CD14-positive monocyte (primary cell): ENCODE results near the gene BCAT1. TPM values are rescaled to one million over a fixed set of nuclear protein-coding genes. Genes with fewer than 3 reads are reported as not detected.

ENCODE experiments used
- DNase-seq, 3 donors: peaks; one replicate each; pipeline ENCODE4 v3.0.0-alpha.2; 2011 to 2022
- H2AFZ ChIP-seq: 2 replicates; pipeline ENCODE4 v1.6.0; 2012; ENCODE audit warnings: mild to moderate bottlenecking, low read depth, low read length, inconsistent platforms; ENCODE audit not compliant: insufficient read depth, poor library complexity, severe bottlenecking
- H3K27ac ChIP-seq, 2 donors: 1 replicate in 1 of 2; 2 replicates in 1 of 2; pipeline ENCODE4 v1.5.1; 2012 to 2013; ENCODE audit warnings: low read length in 2 of 2, control low read depth in 1 of 2, inconsistent platforms in 1 of 2, low read depth in 1 of 2, mild to moderate bottlenecking in 1 of 2
- H3K27me3 ChIP-seq, 2 donors: one replicate each; pipeline versions ENCODE4 v1.6.0 to v1.6.1; 2011 to 2013; ENCODE audit warnings: low read length in 2 of 2; ENCODE audit not compliant: control insufficient read depth in 2 of 2, insufficient read depth in 2 of 2
- H3K36me3 ChIP-seq, 2 donors: replicated peaks in 1 of 2; 1 replicate in 1 of 2; 2 replicates in 1 of 2; pipeline versions ENCODE4 v1.5.1 to v1.6.1; 2012 to 2013; ENCODE audit warnings: low read length in 2 of 2, control low read depth in 1 of 2, inconsistent platforms in 1 of 2, mild to moderate bottlenecking in 1 of 2; ENCODE audit not compliant: insufficient read depth in 2 of 2, control insufficient read depth in 1 of 2
- H3K4me1 ChIP-seq, 2 donors: 1 replicate in 1 of 2; 2 replicates in 1 of 2; pipeline versions ENCODE4 v1.5.1 to v1.6.1; 2012 to 2013; ENCODE audit warnings: low read length in 2 of 2, control low read depth in 1 of 2, inconsistent platforms in 1 of 2, mild to moderate bottlenecking in 1 of 2, moderate library complexity in 1 of 2; ENCODE audit not compliant: insufficient read depth in 2 of 2, control insufficient read depth in 1 of 2
- H3K4me2 ChIP-seq: replicated peaks from 2 replicates; pipeline ENCODE3; 2012; ENCODE audit warnings: low read length, moderate library complexity, mild to moderate bottlenecking; ENCODE audit not compliant: poor library complexity, severe bottlenecking; ENCODE audit errors: extremely low read depth
- H3K4me3 ChIP-seq, 3 experiments: fragments of 200-600 bp in 1 of 3; sonication (generic) in 1 of 3; replicated peaks in 1 of 3; 1 replicate in 2 of 3; 2 replicates in 1 of 3; pipeline ENCODE4 v1.5.1; 2011 to 2013; ENCODE audit warnings: low read length in 3 of 3, mild to moderate bottlenecking in 3 of 3, control low read depth in 2 of 3, low read depth in 2 of 3, inconsistent platforms in 1 of 3, moderate library complexity in 1 of 3
- H3K79me2 ChIP-seq: 2 replicates; pipeline ENCODE4 v1.6.0; 2012; ENCODE audit warnings: mild to moderate bottlenecking, control low read depth, inconsistent platforms, low read length, moderate library complexity; ENCODE audit not compliant: insufficient read depth
- H3K9ac ChIP-seq: 2 replicates; pipeline ENCODE4 v1.6.0; 2017; ENCODE audit warnings: low read length, mild to moderate bottlenecking; ENCODE audit not compliant: insufficient read depth, poor library complexity, severe bottlenecking
- H3K9me3 ChIP-seq, 2 donors: replicated peaks in 1 of 2; 1 replicate in 1 of 2; 2 replicates in 1 of 2; pipeline versions ENCODE4 v1.5.1 to v1.6.1; 2012 to 2013; ENCODE audit warnings: low read length in 2 of 2, control low read depth in 1 of 2; ENCODE audit not compliant: control insufficient read depth in 1 of 2, insufficient read depth in 1 of 2
- H4K20me1 ChIP-seq: 2 replicates; pipeline ENCODE4 v1.6.0; 2012; ENCODE audit warnings: mild to moderate bottlenecking, low read length, control low read depth, moderate library complexity; ENCODE audit not compliant: insufficient read depth
- H3K27ac Mint-ChIP-seq, 7 donors: one replicate each; pipeline ENCODE4 v1.8.0; 2020; ENCODE audit warnings: mild to moderate bottlenecking in 7 of 7, mixed read lengths in 7 of 7, moderate library complexity in 6 of 7, inconsistent platforms in 2 of 7
- H3K27me3 Mint-ChIP-seq, 3 donors: one replicate each; pipeline ENCODE4 v1.8.0; 2021 to 2022; ENCODE audit warnings: low read depth in 3 of 3, mild to moderate bottlenecking in 3 of 3, mixed read lengths in 3 of 3, moderate library complexity in 3 of 3, inconsistent platforms in 1 of 3
- H3K36me3 Mint-ChIP-seq, 2 donors: one replicate each; pipeline ENCODE4 v1.8.0; 2020; ENCODE audit warnings: mixed read lengths in 2 of 2, inconsistent platforms in 1 of 2, mild to moderate bottlenecking in 1 of 2
- H3K4me1 Mint-ChIP-seq: one replicate; pipeline ENCODE4 v1.8.0; 2020; ENCODE audit warnings: mild to moderate bottlenecking, mixed read lengths
- H3K4me3 Mint-ChIP-seq, 2 donors: one replicate each; pipeline ENCODE4 v1.8.0; 2020; ENCODE audit warnings: mild to moderate bottlenecking in 2 of 2, mixed read lengths in 2 of 2, moderate library complexity in 1 of 2
- H3K9me3 Mint-ChIP-seq, 7 donors: one replicate each; pipeline ENCODE4 v1.8.0; 2020 to 2022; ENCODE audit warnings: mixed read lengths in 7 of 7, mild to moderate bottlenecking in 6 of 7, moderate library complexity in 6 of 7, inconsistent platforms in 2 of 7
- WGBS: methylation state at CpG from one replicate; pipeline ENCODE4 v1.1.5; 2013; ENCODE audit warnings: missing lambda C conversion rate; ENCODE audit not compliant: insufficient coverage; 5-methylcytosine and 5-hydroxymethylcytosine counted together
- intact Hi-C, 2 donors: fragments of 100-400 bp; cut with micrococcal nuclease; formaldehyde crosslinking; loops; one replicate each; pipeline versions ENCODE4 v1.15.0 to v1.15.1; 2023
- polyA plus RNA-seq, 3 donors: library from polyadenylated mRNA; depleted of rRNA in 1 of 3; unstranded in 2 of 3; stranded (reverse) in 1 of 3; fragments of 300-500 nt in 2 of 3; fragments of >200 nt in 1 of 3; fragmentation: Illumina TruSeq in 2 of 3; gene quantifications; 1 replicate in 2 of 3; 2 replicates in 1 of 3; pipeline ENCODE4 v1.2.3, GENCODE V29; 2012 to 2021
- TF ChIP-seq, protein P1 (sequence below): fragments of 200-600 bp; IDR thresholded peaks from one replicate; pipeline ENCODE4 v1.8.0; 2022; ENCODE audit warnings: antibody characterized with exemption, mild to moderate bottlenecking

The BCAT1 gene
- polyA plus RNA-seq, 3 donors: 3.5 to 16.9 (median 15.2) TPM

DNA sequence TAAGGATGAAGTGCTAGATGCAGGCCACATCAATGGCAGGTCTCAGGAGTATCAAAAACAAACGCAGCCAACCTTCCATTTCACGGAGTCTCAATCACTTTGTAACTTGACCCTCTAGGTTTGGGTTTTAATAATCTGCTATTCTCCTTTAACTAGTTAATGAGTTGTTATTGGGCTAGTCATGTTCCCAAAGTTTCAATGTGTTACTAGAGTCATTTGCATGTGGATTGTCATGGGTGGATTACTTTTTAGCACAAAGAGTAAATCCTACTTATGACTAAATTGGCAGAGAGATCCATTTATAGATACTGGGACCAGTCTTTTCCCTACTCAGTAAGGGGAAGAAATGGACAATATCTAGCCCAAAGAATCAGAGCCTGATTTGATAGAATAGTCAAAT is 151.0 kb downstream of the BCAT1 start:
- H3K27me3 Mint-ChIP-seq: peaks cover 0 to 1% (median 0%) of the 10 kb centered on the region in 3 donors
- H3K4me1 ChIP-seq: peaks cover 2 to 6% of the 10 kb centered on the region in 2 donors
- no peak overlapping the region for H3K9ac ChIP-seq
- no peak overlapping the region for H2AFZ ChIP-seq
- no peak overlapping the region for H3K4me2 ChIP-seq
- no peak overlapping the region for H3K27ac Mint-ChIP-seq
- peaks cover 0 to under 1% of the 10 kb centered on the region in 2 donors for H3K36me3 Mint-ChIP-seq
- H3K4me1 Mint-ChIP-seq: peaks cover 17% of the 10 kb centered on the region
- no peaks in the 10 kb centered on the region for H4K20me1 ChIP-seq
- peaks cover 0 to under 1% of the 10 kb centered on the region in 2 donors for H3K9me3 ChIP-seq
- no peak for DNase-seq
- H3K36me3 ChIP-seq: no peaks in the 10 kb centered on the region
- H3K27ac ChIP-seq: no peak overlapping the region
- intact Hi-C loops: no loop called here
- TF ChIP-seq, protein P1, sequence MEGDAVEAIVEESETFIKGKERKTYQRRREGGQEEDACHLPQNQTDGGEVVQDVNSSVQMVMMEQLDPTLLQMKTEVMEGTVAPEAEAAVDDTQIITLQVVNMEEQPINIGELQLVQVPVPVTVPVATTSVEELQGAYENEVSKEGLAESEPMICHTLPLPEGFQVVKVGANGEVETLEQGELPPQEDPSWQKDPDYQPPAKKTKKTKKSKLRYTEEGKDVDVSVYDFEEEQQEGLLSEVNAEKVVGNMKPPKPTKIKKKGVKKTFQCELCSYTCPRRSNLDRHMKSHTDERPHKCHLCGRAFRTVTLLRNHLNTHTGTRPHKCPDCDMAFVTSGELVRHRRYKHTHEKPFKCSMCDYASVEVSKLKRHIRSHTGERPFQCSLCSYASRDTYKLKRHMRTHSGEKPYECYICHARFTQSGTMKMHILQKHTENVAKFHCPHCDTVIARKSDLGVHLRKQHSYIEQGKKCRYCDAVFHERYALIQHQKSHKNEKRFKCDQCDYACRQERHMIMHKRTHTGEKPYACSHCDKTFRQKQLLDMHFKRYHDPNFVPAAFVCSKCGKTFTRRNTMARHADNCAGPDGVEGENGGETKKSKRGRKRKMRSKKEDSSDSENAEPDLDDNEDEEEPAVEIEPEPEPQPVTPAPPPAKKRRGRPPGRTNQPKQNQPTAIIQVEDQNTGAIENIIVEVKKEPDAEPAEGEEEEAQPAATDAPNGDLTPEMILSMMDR: no peak
- peaks cover 0 to 15% (median under 1%) of the 10 kb centered on the region in 7 donors for H3K9me3 Mint-ChIP-seq
- H3K4me3 Mint-ChIP-seq: no peak overlapping the region
- no peak overlapping the region for H3K4me3 ChIP-seq
- H3K79me2 ChIP-seq: no peaks in the 10 kb centered on the region
- H3K27me3 ChIP-seq: no peaks in the 10 kb centered on the region
- WGBS: no CpG with 5 or more reads among the region's 2 CpGs

GRCh38 chr12:24796876-24797275 is 152.0 kb downstream of the BCAT1 start:
- Histone ChIP-seq H3K27me3 (no peaks in the 10 kb centered on the region), H2AFZ (no peak overlapping the region), H3K4me1 (peaks cover 0 to 6% of the 10 kb centered on the region in 2 donors), H4K20me1 (no peaks in the 10 kb centered on the region), H3K9ac (no peak overlapping the region), H3K27ac (no peak overlapping the region), H3K4me3 (no peak overlapping the region), H3K4me2 (no peak overlapping the region), H3K9me3 (no peaks in the 10 kb centered on the region), H3K36me3 (no peaks in the 10 kb centered on the region), H3K79me2 (no peaks in the 10 kb centered on the region)
- WGBS: no CpG with 5 or more reads among the region's 5 CpGs
- Mint-ChIP-seq H3K27me3 (peaks cover 0 to 1% (median 0%) of the 10 kb centered on the region in 3 donors), H3K27ac (no peak overlapping the region), H3K4me3 (no peak overlapping the region), H3K9me3 (peaks cover 0 to 7% (median 0%) of the 10 kb centered on the region in 7 donors), H3K36me3 (no peaks in the 10 kb centered on the region), H3K4me1 (peaks cover 16% of the 10 kb centered on the region)
- TF ChIP-seq, protein P1: no peak
- intact Hi-C loops: no loop called here
- no peak for DNase-seq
